ENCODE results near the gene KCNA3. TPM values are rescaled to one million over a fixed set of nuclear protein-coding genes. Genes with fewer than 3 reads are reported as not detected.
"Not testable (repeated sequence)": the region's sequence is repeated elsewhere in the genome, so short reads cannot be mapped to it uniquely, and the experiment has no call there.

The KCNA3 gene
- total RNA-seq, 1 experiment from 2014 or later = not detected

DNA sequence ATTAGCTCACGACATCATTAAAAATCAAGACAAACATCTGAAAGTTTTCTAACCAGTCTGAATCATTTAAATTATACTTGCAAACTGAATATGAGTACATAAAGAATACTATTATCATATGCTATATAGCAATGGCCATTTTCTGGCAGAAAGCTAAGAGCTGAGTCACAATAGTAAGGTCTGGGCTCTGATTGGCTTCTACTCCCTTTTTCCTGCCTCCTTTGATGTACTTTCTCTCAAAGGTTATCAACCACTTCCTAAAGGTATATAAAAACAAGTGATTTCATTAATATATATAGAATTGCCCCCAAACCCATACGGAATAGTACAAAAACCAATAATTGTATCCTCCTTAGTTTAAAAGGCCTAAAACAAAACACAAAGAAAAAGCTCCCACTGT, 7.0 kb downstream of the KCNA3 start:
- DNase-seq = no peak
- Histone ChIP-seq H3K9ac (ENCODE audit: low read length) (no peak overlapping the region), H3K9me2 (replicated peaks; ENCODE audit: low read length) (no peaks in the 10 kb centered on the region), H4K20me1 (ENCODE audit: low read length) (no peaks in the 10 kb centered on the region), H3K9me3 (ENCODE audit: low read length) (no peaks in the 10 kb centered on the region), H3K4me1 (ENCODE audit: insufficient read depth, low read length) (no peaks in the 10 kb centered on the region), H3F3A (ENCODE audit: low read length, unreplicated experiment) (no peaks in the 10 kb centered on the region), H2AFZ (ENCODE audit: low read length) (no peak overlapping the region), H3K4me3 (ENCODE audit: low read length) (no peak overlapping the region), H3K27ac (ENCODE audit: low read length) (no peak overlapping the region), H3K4me2 (ENCODE audit: low read length) (no peak overlapping the region), H3K27me3 (ENCODE audit: low read length) (peaks cover 54% of the 10 kb centered on the region), H3K79me2 (ENCODE audit: low read length) (no peaks in the 10 kb centered on the region), H3K36me3 (ENCODE audit: low read depth, low read length) (no peaks in the 10 kb centered on the region)
- no peak for TF ChIP-seq EZH2phosphoT487 (IDR thresholded peaks at IDR 0.05; ENCODE audit: borderline replicate concordance, low read length)
- TF ChIP-seq, protein P1, sequence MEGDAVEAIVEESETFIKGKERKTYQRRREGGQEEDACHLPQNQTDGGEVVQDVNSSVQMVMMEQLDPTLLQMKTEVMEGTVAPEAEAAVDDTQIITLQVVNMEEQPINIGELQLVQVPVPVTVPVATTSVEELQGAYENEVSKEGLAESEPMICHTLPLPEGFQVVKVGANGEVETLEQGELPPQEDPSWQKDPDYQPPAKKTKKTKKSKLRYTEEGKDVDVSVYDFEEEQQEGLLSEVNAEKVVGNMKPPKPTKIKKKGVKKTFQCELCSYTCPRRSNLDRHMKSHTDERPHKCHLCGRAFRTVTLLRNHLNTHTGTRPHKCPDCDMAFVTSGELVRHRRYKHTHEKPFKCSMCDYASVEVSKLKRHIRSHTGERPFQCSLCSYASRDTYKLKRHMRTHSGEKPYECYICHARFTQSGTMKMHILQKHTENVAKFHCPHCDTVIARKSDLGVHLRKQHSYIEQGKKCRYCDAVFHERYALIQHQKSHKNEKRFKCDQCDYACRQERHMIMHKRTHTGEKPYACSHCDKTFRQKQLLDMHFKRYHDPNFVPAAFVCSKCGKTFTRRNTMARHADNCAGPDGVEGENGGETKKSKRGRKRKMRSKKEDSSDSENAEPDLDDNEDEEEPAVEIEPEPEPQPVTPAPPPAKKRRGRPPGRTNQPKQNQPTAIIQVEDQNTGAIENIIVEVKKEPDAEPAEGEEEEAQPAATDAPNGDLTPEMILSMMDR (conservative IDR thresholded peaks at IDR 0.05; ENCODE audit: low read depth, low read length) = no peak
- no peak for TF ChIP-seq EZH2 (IDR thresholded peaks at IDR 0.05; ENCODE audit: low read length, unreplicated experiment)
- CTCF ChIA-PET = no interaction called here
- POLR2A ChIA-PET (ENCODE audit: unreplicated experiment) = no interaction called here
- intact Hi-C loops (cut with micrococcal nuclease) = no loop called here
- no peak for ATAC-seq
- no TSS peak for BruUV-seq (replicated peaks)

DNA sequence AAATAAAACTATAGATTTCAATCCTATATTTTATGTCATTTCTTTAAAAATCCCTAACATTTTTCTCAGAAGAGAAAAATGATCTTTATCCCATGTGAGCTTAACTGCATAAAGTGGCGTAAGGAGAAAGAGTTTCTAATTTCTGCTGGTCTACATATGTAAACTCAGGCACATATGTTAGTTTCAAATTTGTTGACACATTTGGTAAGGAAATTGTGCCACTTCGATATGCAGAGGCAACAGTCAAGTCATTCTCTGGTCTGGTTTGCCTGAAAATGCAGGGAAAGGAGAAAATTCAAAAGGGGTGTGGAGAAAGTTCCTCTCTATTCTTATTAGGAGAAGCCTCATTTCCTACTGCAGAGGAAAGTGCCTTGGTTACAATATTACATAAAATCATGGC, 11.5 kb downstream of the KCNA3 start:
- Histone ChIP-seq H3K79me2 (ENCODE audit: low read length) (no peaks in the 10 kb centered on the region), H3F3A (ENCODE audit: low read length, unreplicated experiment) (no peaks in the 10 kb centered on the region), H2AFZ (ENCODE audit: low read length) (no peak overlapping the region), H3K36me3 (ENCODE audit: low read depth, low read length) (no peaks in the 10 kb centered on the region), H3K4me1 (ENCODE audit: insufficient read depth, low read length) (no peaks in the 10 kb centered on the region), H3K4me3 (ENCODE audit: low read length) (no peak overlapping the region), H3K9ac (ENCODE audit: low read length) (no peak overlapping the region), H4K20me1 (ENCODE audit: low read length) (no peaks in the 10 kb centered on the region), H3K4me2 (ENCODE audit: low read length) (no peak overlapping the region), H3K9me3 (ENCODE audit: low read length) (no peaks in the 10 kb centered on the region), H3K27me3 (ENCODE audit: low read length) (peaks cover 55% of the 10 kb centered on the region), H3K9me2 (replicated peaks; ENCODE audit: low read length) (no peaks in the 10 kb centered on the region), H3K27ac (ENCODE audit: low read length) (no peak overlapping the region)
- DNase-seq (no peak), ATAC-seq (no peak)
- TF ChIP-seq EZH2phosphoT487 (IDR thresholded peaks at IDR 0.05; ENCODE audit: borderline replicate concordance, low read length) = no peak
- TF ChIP-seq EZH2 (IDR thresholded peaks at IDR 0.05; ENCODE audit: low read length, unreplicated experiment) = no peak
- TF ChIP-seq, protein P1 (conservative IDR thresholded peaks at IDR 0.05; ENCODE audit: low read depth, low read length) = no peak
- ChIA-PET POLR2A (ENCODE audit: unreplicated experiment) (no interaction called here), CTCF (no interaction called here)
- no TSS peak for BruUV-seq (replicated peaks)
- intact Hi-C loops (cut with micrococcal nuclease) = no loop called here

DNA sequence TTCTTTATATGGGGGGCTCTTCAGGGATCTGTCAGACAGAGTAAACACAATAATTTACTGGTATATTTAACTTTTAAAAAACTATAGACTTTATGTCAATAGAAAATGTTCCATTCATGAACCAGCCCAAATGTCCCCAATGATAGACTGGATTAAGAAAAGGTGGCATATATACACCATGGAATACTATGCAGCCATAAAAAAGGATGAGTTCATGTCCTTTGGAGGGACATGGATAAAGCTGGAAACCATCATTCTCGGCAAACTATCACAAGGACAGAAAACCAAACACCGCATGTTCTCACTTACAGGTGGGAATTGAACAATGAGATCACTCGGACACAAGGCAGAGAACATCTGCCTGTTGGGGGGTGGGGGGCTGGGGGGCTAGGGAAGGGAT, 15.2 kb downstream of the KCNA3 start:
- POLR2A ChIA-PET (ENCODE audit: unreplicated experiment); H3K9me3 ChIP-seq (ENCODE audit: low read length); DNase-seq; H3K9ac ChIP-seq (ENCODE audit: low read length); CTCF ChIA-PET; BruUV-seq (replicated peaks); intact Hi-C loops (cut with micrococcal nuclease); H3K4me1 ChIP-seq (ENCODE audit: insufficient read depth, low read length); H3K4me2 ChIP-seq (ENCODE audit: low read length); H2AFZ ChIP-seq (ENCODE audit: low read length); H3K27ac ChIP-seq (ENCODE audit: low read length); H4K20me1 ChIP-seq (ENCODE audit: low read length); H3K4me3 ChIP-seq (ENCODE audit: low read length); H3F3A ChIP-seq (ENCODE audit: low read length, unreplicated experiment); ATAC-seq; H3K79me2 ChIP-seq (ENCODE audit: low read length); H3K9me2 ChIP-seq (replicated peaks; ENCODE audit: low read length); H3K36me3 ChIP-seq (ENCODE audit: low read depth, low read length): not testable (repeated sequence)
- H3K27me3 ChIP-seq (ENCODE audit: low read length) = peaks cover 56% of the 10 kb centered on the region

Data from PC-3 (cell line).